RWPE2 (cell line): ENCODE measurements around the gene MTR.

Source experiments
- ATAC-seq: fragments of 200-7000 bp; cut with Tn5 transposase; 3 replicates; pipeline ENCODE4 v1.9.1; 2021; ENCODE audit warnings: low read depth
- DNase-seq: peaks from one replicate; pipeline ENCODE4 v3.0.0-alpha.2; 2020; ENCODE audit warnings: low spot score
- H3K27ac ChIP-seq: fragments of 450-650 bp; 2 replicates; pipeline ENCODE4 v1.5.1; 2017; ENCODE audit warnings: mild to moderate bottlenecking; ENCODE audit not compliant: poor library complexity, severe bottlenecking
- H3K27me3 ChIP-seq: fragments of 250-450 bp; sonication (Bioruptor Pico); 2 replicates; pipeline ENCODE4 v1.5.1; 2021; ENCODE audit warnings: mild to moderate bottlenecking, moderate library complexity; ENCODE audit not compliant: insufficient read depth, poor library complexity, severe bottlenecking
- H3K36me3 ChIP-seq: fragments of 250-450 bp; sonication (Bioruptor Pico); 2 replicates; pipeline ENCODE4 v1.5.1; 2020; ENCODE audit warnings: low read depth, mild to moderate bottlenecking, moderate library complexity
- H3K4me1 ChIP-seq: fragments of 250-450 bp; sonication (Bioruptor Pico); 2 replicates; pipeline ENCODE4 v1.5.1; 2021; ENCODE audit warnings: mild to moderate bottlenecking, moderate library complexity; ENCODE audit not compliant: insufficient read depth, poor library complexity, severe bottlenecking
- H3K4me3 ChIP-seq: fragments of 250-450 bp; sonication (Bioruptor Pico); 2 replicates; pipeline ENCODE4 v1.5.1; 2021; ENCODE audit warnings: mild to moderate bottlenecking, moderate library complexity; ENCODE audit not compliant: severe bottlenecking
- H3K9me3 ChIP-seq: fragments of 250-450 bp; sonication (Bioruptor Pico); 2 replicates; pipeline ENCODE4 v1.5.1; 2021; ENCODE audit warnings: mild to moderate bottlenecking, moderate library complexity; ENCODE audit not compliant: severe bottlenecking
- CTCF ChIP-seq: fragments of 450-650 bp; IDR thresholded peaks from one replicate; pipeline ENCODE4 v1.5.1; 2017; ENCODE audit warnings: mild to moderate bottlenecking, moderate library complexity; ENCODE audit not compliant: poor library complexity, severe bottlenecking

MTR gene

GRCh38 chr1:236819856-236820255 lies 24.8 kb downstream of the MTR start:
- ATAC-seq (no peak), DNase-seq (no peak)
- Histone ChIP-seq H3K27me3 (no peaks in the 10 kb centered on the region), H3K9me3 (no peaks in the 10 kb centered on the region), H3K36me3 (peaks cover 41% of the 10 kb centered on the region), H3K4me1 (no peaks in the 10 kb centered on the region), H3K27ac (no peak overlapping the region), H3K4me3 (no peak overlapping the region)
- no peak for TF ChIP-seq CTCF

GRCh38 chr1:236821091-236821627 lies 26.1 kb downstream of the MTR start:
- TF ChIP-seq CTCF = no peak
- Histone ChIP-seq H3K36me3 (peaks cover 35% of the 10 kb centered on the region), H3K4me3 (no peak overlapping the region), H3K4me1 (no peaks in the 10 kb centered on the region), H3K27me3 (no peaks in the 10 kb centered on the region), H3K9me3 (no peaks in the 10 kb centered on the region), H3K27ac (no peak overlapping the region)
- ATAC-seq = no peak
- DNase-seq = no peak

- peaks cover 36% of the 10 kb centered on the region for H3K36me3 ChIP-seq
- H3K27me3 ChIP-seq = no peaks in the 10 kb centered on the region
- H3K27ac ChIP-seq = no peak overlapping the region
- no peaks in the 10 kb centered on the region for H3K4me1 ChIP-seq
- ATAC-seq (no peak), DNase-seq (no peak)
- no peak overlapping the region for H3K4me3 ChIP-seq
- H3K9me3 ChIP-seq = no peaks in the 10 kb centered on the region
- TF ChIP-seq CTCF = no peak
Measured at GRCh38 chr1:236823559-236823958, 28.5 kb downstream of the MTR start.

GRCh38 chr1:236829085-236829484 lies 34.0 kb downstream of the MTR start:
- Histone ChIP-seq H3K9me3 (no peaks in the 10 kb centered on the region), H3K27me3 (no peaks in the 10 kb centered on the region), H3K36me3 (peaks cover 67% of the 10 kb centered on the region), H3K27ac (no peak overlapping the region), H3K4me1 (no peaks in the 10 kb centered on the region), H3K4me3 (no peak overlapping the region)
- no peak for TF ChIP-seq CTCF
- DNase-seq (no peak), ATAC-seq (no peak)

GRCh38 chr1:236830116-236830515 lies 35.0 kb downstream of the MTR start:
- no peaks in the 10 kb centered on the region for H3K4me1 ChIP-seq
- no peak overlapping the region for H3K4me3 ChIP-seq
- H3K36me3 ChIP-seq = peaks cover 67% of the 10 kb centered on the region
- no peak for TF ChIP-seq CTCF
- no peaks in the 10 kb centered on the region for H3K9me3 ChIP-seq
- DNase-seq = no peak
- ATAC-seq = no peak
- no peaks in the 10 kb centered on the region for H3K27me3 ChIP-seq
- H3K27ac ChIP-seq = no peak overlapping the region
